HepG2 (cell line): ENCODE results near the gene CABLES2. TPM values are rescaled to one million over a fixed set of nuclear protein-coding genes. Genes with fewer than 3 reads are reported as not detected.

ENCODE experiments used
- FOXM1 ChIP-seq: sonication (generic); formaldehyde crosslinking; IDR thresholded peaks from 2 replicates; pipeline ENCODE4 v1.5.0; 2020; ENCODE audit warnings: missing genetic modification reagents
- FOXP1 ChIP-seq, 2 experiments: fragments of 450-650 bp in 1 of 2; IDR thresholded peaks; 2 replicates each; pipeline ENCODE4 v1.6.1; 2017 to 2018; ENCODE audit warnings: antibody characterized with exemption in 1 of 2
- GATAD1 ChIP-seq: IDR thresholded peaks from 2 replicates; pipeline ENCODE4 v1.6.1; 2016; ENCODE audit warnings: missing genetic modification reagents, missing compliant biosample characterization
- KLF9 ChIP-seq: IDR thresholded peaks from 2 replicates; pipeline ENCODE4 v1.6.1; 2016; ENCODE audit warnings: low read depth
- KMT2A ChIP-seq: sonication (generic); formaldehyde crosslinking; IDR thresholded peaks from 2 replicates; pipeline ENCODE4 v1.4.0; 2020; ENCODE audit warnings: missing genetic modification reagents
- SMYD3 ChIP-seq: sonication (generic); formaldehyde crosslinking; IDR thresholded peaks from 2 replicates; pipeline ENCODE4 v1.8.1; 2023; ENCODE audit warnings: mild to moderate bottlenecking, missing genetic modification reagents
- SRSF9 ChIP-seq: fragments of 200-400 bp; formaldehyde crosslinking; IDR thresholded peaks from 2 replicates; pipeline ENCODE4 v1.6.1; 2018; ENCODE audit warnings: borderline replicate concordance, mild to moderate bottlenecking, low read depth, low read length; ENCODE audit not compliant: insufficient read depth, poor library complexity, severe bottlenecking
- TBX3 ChIP-seq: fragments of 450-650 bp; IDR thresholded peaks from 2 replicates; pipeline ENCODE4 v1.6.1; 2017; ENCODE audit warnings: antibody characterized with exemption, mild to moderate bottlenecking, inconsistent platforms, borderline replicate concordance
- YY1 ChIP-seq: IDR thresholded peaks from 2 replicates; pipeline ENCODE4 v1.6.1; 2011; ENCODE audit warnings: low read length, low read depth, moderate library complexity, mild to moderate bottlenecking; ENCODE audit not compliant: insufficient read depth, insufficient replicate concordance
- ZBTB21 ChIP-seq: sonication (generic); formaldehyde crosslinking; IDR thresholded peaks from 2 replicates; pipeline ENCODE4 v1.4.0; 2020; ENCODE audit warnings: missing genetic modification reagents
- ZBTB7B ChIP-seq: sonication (generic); formaldehyde crosslinking; IDR thresholded peaks from 2 replicates; pipeline ENCODE4 v1.4.0; 2020; ENCODE audit warnings: missing genetic modification reagents
- ZMAT3 ChIP-seq: sonication (generic); formaldehyde crosslinking; conservative IDR thresholded peaks from 2 replicates; pipeline ENCODE4 v1.7.0; 2021; ENCODE audit warnings: missing genetic modification reagents
- ZNF101 ChIP-seq: sonication (generic); formaldehyde crosslinking; IDR thresholded peaks from 2 replicates; pipeline ENCODE4 v1.4.0; 2020; ENCODE audit warnings: mild to moderate bottlenecking, low read depth, missing genetic modification reagents, borderline replicate concordance
- ZNF44 ChIP-seq: sonication (generic); formaldehyde crosslinking; IDR thresholded peaks from 2 replicates; pipeline ENCODE4 v1.5.1; 2020; ENCODE audit warnings: mild to moderate bottlenecking, missing genetic modification reagents
- ZNF496 ChIP-seq: sonication (generic); formaldehyde crosslinking; IDR thresholded peaks from 2 replicates; pipeline ENCODE4 v1.8.1; 2023; ENCODE audit warnings: mild to moderate bottlenecking, moderate library complexity, missing genetic modification reagents; ENCODE audit not compliant: insufficient replicate concordance
- ZNF558 ChIP-seq: sonication (generic); formaldehyde crosslinking; IDR thresholded peaks from 2 replicates; pipeline ENCODE4 v1.9.0; 2022; ENCODE audit warnings: mild to moderate bottlenecking, missing genetic modification reagents, borderline replicate concordance
- ZNF788 ChIP-seq: sonication (generic); formaldehyde crosslinking; IDR thresholded peaks from 2 replicates; pipeline ENCODE4 v1.5.0; 2020; ENCODE audit warnings: mild to moderate bottlenecking, missing genetic modification reagents, borderline replicate concordance
- ZNF83 ChIP-seq: sonication (generic); formaldehyde crosslinking; IDR thresholded peaks from 2 replicates; pipeline ENCODE4 v1.4.0; 2020; ENCODE audit warnings: missing genetic modification reagents, mild to moderate bottlenecking, borderline replicate concordance
- polyA plus RNA-seq, 8 experiments: library from polyadenylated mRNA; depleted of rRNA in 3 of 8; stranded (reverse) in 7 of 8; unstranded in 1 of 8; fragments of >200 nt; fragmentation: Illumina TruSeq in 4 of 8; extraction: Trizol in 4 of 8; gene quantifications; 2 replicates each; pipeline versions ENCODE4 v1.2.1 to v1.2.3, GENCODE V29; 2011 to 2016; ENCODE audit warnings: low read depth in 4 of 8, missing spikeins in 1 of 8, mixed read lengths in 1 of 8; ENCODE audit not compliant: insufficient read depth in 1 of 8
- total RNA-seq, 5 experiments: library from RNA; depleted of rRNA; stranded (reverse); fragments of >200 nt; fragmentation: Illumina TruSeq; extraction: Trizol; gene quantifications; 2 replicates each; pipeline ENCODE4 v1.2.3, GENCODE V29; 2016; ENCODE audit warnings: low read depth in 1 of 5
- TF ChIP-seq, protein P1 (sequence below): sonication (generic); formaldehyde crosslinking; IDR thresholded peaks from 2 replicates; pipeline ENCODE4 v1.9.0; 2021; ENCODE audit warnings: missing genetic modification reagents, borderline replicate concordance
- TF ChIP-seq, protein P2 (sequence below): sonication (generic); formaldehyde crosslinking; IDR thresholded peaks from 2 replicates; pipeline ENCODE4 v1.4.0; 2020; ENCODE audit warnings: missing genetic modification reagents
- TF ChIP-seq, protein P3 (sequence below): sonication (generic); formaldehyde crosslinking; conservative IDR thresholded peaks from 2 replicates; pipeline ENCODE4 v1.8.0; 2022; ENCODE audit warnings: mild to moderate bottlenecking, moderate library complexity, missing genetic modification reagents
- TF ChIP-seq, protein P4 (sequence below): sonication (generic); formaldehyde crosslinking; IDR thresholded peaks from 2 replicates; pipeline ENCODE4 v1.4.0; 2020; ENCODE audit warnings: missing genetic modification reagents
- TF ChIP-seq, protein P5 (sequence below): IDR thresholded peaks from 2 replicates; pipeline ENCODE4 v1.6.1; 2016; ENCODE audit warnings: mild to moderate bottlenecking, missing biosample characterization, missing genetic modification reagents

Gene CABLES2
- total and polyA plus RNA-seq, 2 of the 13 experiments (the other 11 are each of a cell fraction or from before 2014, with no cell fraction given) = 5.2 to 9.7 TPM

DNA sequence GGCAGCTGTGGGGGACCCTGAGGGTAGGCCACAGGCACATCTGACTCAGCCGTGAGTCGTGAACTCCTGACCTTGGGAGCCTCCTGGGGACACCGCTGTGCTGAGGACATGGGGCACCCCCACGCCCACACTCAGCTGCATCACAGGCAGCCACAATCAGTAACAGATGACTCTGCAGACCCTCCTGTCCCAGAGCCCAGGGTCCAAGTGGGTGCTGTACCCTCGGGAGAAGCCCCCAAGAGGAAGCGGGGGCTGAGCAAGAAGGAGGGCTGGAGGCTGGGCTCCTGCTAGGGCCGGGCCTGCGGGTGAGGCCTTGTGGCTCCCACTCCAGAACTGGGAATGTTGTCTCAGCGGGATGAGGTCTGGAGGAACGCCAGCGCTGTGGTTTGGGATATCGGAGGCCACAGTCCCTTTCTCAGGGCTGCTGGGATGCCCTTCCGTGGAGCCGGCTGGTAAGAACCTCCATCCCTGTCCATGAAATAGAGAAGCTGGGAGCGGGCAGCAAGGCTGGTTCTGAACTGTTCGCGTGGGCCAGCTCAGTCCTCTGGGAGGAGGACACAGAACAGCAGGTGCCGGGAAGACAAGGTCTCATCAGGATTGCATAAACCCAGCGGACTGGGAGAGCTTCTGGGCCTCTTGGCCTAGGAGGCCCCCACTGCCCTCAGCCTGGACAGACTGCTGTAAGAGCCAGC lies 36.8 kb downstream of the CABLES2 start (continued):
- TF ChIP-seq TBX3 (no peak), FOXP1 (IDR thresholded peaks at IDR 0.05) (no peak), FOXP1 (CRISPR knock-in tag; IDR thresholded peaks at IDR 0.05) (no peak), KMT2A (CRISPR knock-in tag) (no peak), ZBTB21 (CRISPR knock-in tag) (no peak), SMYD3 (CRISPR knock-in tag) (no peak), ZNF558 (CRISPR knock-in tag) (no peak), ZNF101 (CRISPR knock-in tag) (peak; percentile 32; the same call in 1 of the 2 replicates), ZMAT3 (no peak), ZNF788 (CRISPR knock-in tag) (no peak), ZBTB7B (CRISPR knock-in tag) (peak; percentile 76), YY1 (no peak), GATAD1 (CRISPR knock-in tag) (no peak), KLF9 (CRISPR knock-in tag) (no peak), ZNF496 (CRISPR knock-in tag) (no peak), SRSF9 (no peak), FOXM1 (CRISPR knock-in tag) (0 out of 2 replicates have a peak, but pooled peaks have one; percentile 50), ZNF83 (CRISPR knock-in tag) (no peak), ZNF44 (CRISPR knock-in tag) (no peak)
- TF ChIP-seq, protein P1, sequence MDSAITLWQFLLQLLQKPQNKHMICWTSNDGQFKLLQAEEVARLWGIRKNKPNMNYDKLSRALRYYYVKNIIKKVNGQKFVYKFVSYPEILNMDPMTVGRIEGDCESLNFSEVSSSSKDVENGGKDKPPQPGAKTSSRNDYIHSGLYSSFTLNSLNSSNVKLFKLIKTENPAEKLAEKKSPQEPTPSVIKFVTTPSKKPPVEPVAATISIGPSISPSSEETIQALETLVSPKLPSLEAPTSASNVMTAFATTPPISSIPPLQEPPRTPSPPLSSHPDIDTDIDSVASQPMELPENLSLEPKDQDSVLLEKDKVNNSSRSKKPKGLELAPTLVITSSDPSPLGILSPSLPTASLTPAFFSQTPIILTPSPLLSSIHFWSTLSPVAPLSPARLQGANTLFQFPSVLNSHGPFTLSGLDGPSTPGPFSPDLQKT (CRISPR knock-in tag) = no peak
- TF ChIP-seq, protein P2, sequence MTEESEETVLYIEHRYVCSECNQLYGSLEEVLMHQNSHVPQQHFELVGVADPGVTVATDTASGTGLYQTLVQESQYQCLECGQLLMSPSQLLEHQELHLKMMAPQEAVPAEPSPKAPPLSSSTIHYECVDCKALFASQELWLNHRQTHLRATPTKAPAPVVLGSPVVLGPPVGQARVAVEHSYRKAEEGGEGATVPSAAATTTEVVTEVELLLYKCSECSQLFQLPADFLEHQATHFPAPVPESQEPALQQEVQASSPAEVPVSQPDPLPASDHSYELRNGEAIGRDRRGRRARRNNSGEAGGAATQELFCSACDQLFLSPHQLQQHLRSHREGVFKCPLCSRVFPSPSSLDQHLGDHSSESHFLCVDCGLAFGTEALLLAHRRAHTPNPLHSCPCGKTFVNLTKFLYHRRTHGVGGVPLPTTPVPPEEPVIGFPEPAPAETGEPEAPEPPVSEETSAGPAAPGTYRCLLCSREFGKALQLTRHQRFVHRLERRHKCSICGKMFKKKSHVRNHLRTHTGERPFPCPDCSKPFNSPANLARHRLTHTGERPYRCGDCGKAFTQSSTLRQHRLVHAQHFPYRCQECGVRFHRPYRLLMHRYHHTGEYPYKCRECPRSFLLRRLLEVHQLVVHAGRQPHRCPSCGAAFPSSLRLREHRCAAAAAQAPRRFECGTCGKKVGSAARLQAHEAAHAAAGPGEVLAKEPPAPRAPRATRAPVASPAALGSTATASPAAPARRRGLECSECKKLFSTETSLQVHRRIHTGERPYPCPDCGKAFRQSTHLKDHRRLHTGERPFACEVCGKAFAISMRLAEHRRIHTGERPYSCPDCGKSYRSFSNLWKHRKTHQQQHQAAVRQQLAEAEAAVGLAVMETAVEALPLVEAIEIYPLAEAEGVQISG (CRISPR knock-in tag) = peak; percentile 41; the same call in 1 of the 2 replicates
- TF ChIP-seq, protein P3, sequence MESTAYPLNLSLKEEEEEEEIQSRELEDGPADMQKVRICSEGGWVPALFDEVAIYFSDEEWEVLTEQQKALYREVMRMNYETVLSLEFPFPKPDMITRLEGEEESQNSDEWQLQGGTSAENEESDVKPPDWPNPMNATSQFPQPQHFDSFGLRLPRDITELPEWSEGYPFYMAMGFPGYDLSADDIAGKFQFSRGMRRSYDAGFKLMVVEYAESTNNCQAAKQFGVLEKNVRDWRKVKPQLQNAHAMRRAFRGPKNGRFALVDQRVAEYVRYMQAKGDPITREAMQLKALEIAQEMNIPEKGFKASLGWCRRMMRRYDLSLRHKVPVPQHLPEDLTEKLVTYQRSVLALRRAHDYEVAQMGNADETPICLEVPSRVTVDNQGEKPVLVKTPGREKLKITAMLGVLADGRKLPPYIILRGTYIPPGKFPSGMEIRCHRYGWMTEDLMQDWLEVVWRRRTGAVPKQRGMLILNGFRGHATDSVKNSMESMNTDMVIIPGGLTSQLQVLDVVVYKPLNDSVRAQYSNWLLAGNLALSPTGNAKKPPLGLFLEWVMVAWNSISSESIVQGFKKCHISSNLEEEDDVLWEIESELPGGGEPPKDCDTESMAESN (CRISPR knock-in tag) = no peak
- TF ChIP-seq, protein P4, sequence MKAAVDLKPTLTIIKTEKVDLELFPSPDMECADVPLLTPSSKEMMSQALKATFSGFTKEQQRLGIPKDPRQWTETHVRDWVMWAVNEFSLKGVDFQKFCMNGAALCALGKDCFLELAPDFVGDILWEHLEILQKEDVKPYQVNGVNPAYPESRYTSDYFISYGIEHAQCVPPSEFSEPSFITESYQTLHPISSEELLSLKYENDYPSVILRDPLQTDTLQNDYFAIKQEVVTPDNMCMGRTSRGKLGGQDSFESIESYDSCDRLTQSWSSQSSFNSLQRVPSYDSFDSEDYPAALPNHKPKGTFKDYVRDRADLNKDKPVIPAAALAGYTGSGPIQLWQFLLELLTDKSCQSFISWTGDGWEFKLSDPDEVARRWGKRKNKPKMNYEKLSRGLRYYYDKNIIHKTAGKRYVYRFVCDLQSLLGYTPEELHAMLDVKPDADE (CRISPR knock-in tag) = no peak
- TF ChIP-seq, protein P5, sequence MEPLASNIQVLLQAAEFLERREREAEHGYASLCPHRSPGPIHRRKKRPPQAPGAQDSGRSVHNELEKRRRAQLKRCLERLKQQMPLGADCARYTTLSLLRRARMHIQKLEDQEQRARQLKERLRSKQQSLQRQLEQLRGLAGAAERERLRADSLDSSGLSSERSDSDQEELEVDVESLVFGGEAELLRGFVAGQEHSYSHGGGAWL (CRISPR knock-in tag) = no peak
